ENCODE data around the gene LRRC8E.

The LRRC8E gene

GRCh38 chr19:7848779-7849457, 39.4 kb upstream of the LRRC8E start:
- peaks cover 5% of the 10 kb centered on the region; the same call in 1 of the 2 replicates for H3K27me3 ChIP-seq (ENCODE audit: insufficient read depth, low read length)
- no peaks in the 10 kb centered on the region for H3K9me3 ChIP-seq (ENCODE audit: insufficient read depth, low read depth, low read length)
- H3K36me3 ChIP-seq (ENCODE audit: insufficient read depth, low read depth, low read length), result no peaks in the 10 kb centered on the region
- H3K9ac ChIP-seq (ENCODE audit: low read depth, low read length), result no peak overlapping the region
- no peak overlapping the region for H3K4me3 ChIP-seq (ENCODE audit: low read length)
- no peak overlapping the region for H3K27ac ChIP-seq (ENCODE audit: low read length)
- H3K4me1 ChIP-seq (ENCODE audit: insufficient read depth, low read length), result no peaks in the 10 kb centered on the region

GRCh38 chr19:7849631-7849999, 38.7 kb upstream of the LRRC8E start:
- Histone ChIP-seq H3K9me3 (ENCODE audit: insufficient read depth, low read depth, low read length) (no peaks in the 10 kb centered on the region), H3K4me1 (ENCODE audit: insufficient read depth, low read length) (no peaks in the 10 kb centered on the region), H3K27ac (ENCODE audit: low read length) (no peak overlapping the region), H3K4me3 (ENCODE audit: low read length) (no peak overlapping the region), H3K36me3 (ENCODE audit: insufficient read depth, low read depth, low read length) (no peaks in the 10 kb centered on the region), H3K27me3 (ENCODE audit: insufficient read depth, low read length) (peaks cover 10% of the 10 kb centered on the region), H3K9ac (ENCODE audit: low read depth, low read length) (no peak overlapping the region)

- Histone ChIP-seq H3K4me1 (ENCODE audit: insufficient read depth, low read length) (no peaks in the 10 kb centered on the region), H3K36me3 (ENCODE audit: insufficient read depth, low read depth, low read length) (no peaks in the 10 kb centered on the region), H3K27me3 (ENCODE audit: insufficient read depth, low read length) (peaks cover 15% of the 10 kb centered on the region), H3K9me3 (ENCODE audit: insufficient read depth, low read depth, low read length) (no peaks in the 10 kb centered on the region), H3K27ac (ENCODE audit: low read length) (no peak overlapping the region), H3K4me3 (ENCODE audit: low read length) (no peak overlapping the region), H3K9ac (ENCODE audit: low read depth, low read length) (no peak overlapping the region)
Observed at GRCh38 chr19:7850000-7850813, 38.1 kb upstream of the LRRC8E start.

GRCh38 chr19:7850945-7851622, 37.2 kb upstream of the LRRC8E start:
- Histone ChIP-seq H3K4me3 (ENCODE audit: low read length) (no peak overlapping the region), H3K27me3 (ENCODE audit: insufficient read depth, low read length) (peaks cover 16% of the 10 kb centered on the region), H3K4me1 (ENCODE audit: insufficient read depth, low read length) (no peaks in the 10 kb centered on the region), H3K9ac (ENCODE audit: low read depth, low read length) (no peak overlapping the region), H3K27ac (ENCODE audit: low read length) (no peak overlapping the region), H3K9me3 (ENCODE audit: insufficient read depth, low read depth, low read length) (no peaks in the 10 kb centered on the region), H3K36me3 (ENCODE audit: insufficient read depth, low read depth, low read length) (no peaks in the 10 kb centered on the region)

- H3K9ac ChIP-seq (ENCODE audit: low read depth, low read length), result no peak overlapping the region
- no peak overlapping the region for H3K4me3 ChIP-seq (ENCODE audit: low read length)
- no peaks in the 10 kb centered on the region for H3K4me1 ChIP-seq (ENCODE audit: insufficient read depth, low read length)
- H3K27ac ChIP-seq (ENCODE audit: low read length), result no peak overlapping the region
- no peaks in the 10 kb centered on the region for H3K9me3 ChIP-seq (ENCODE audit: insufficient read depth, low read depth, low read length)
- H3K27me3 ChIP-seq (ENCODE audit: insufficient read depth, low read length), result peaks cover 24% of the 10 kb centered on the region
- H3K36me3 ChIP-seq (ENCODE audit: insufficient read depth, low read depth, low read length), result no peaks in the 10 kb centered on the region
Observed at GRCh38 chr19:7851623-7852500, 36.4 kb upstream of the LRRC8E start.

- H3K27ac ChIP-seq (ENCODE audit: low read length), result no peak overlapping the region
- no peak overlapping the region for H3K9ac ChIP-seq (ENCODE audit: low read depth, low read length)
- peak overlapping the region; percentile 25; the same call in 1 of the 2 replicates for H3K4me3 ChIP-seq (ENCODE audit: low read length)
- H3K36me3 ChIP-seq (ENCODE audit: insufficient read depth, low read depth, low read length), result no peaks in the 10 kb centered on the region
- no peaks in the 10 kb centered on the region for H3K9me3 ChIP-seq (ENCODE audit: insufficient read depth, low read depth, low read length)
- H3K4me1 ChIP-seq (ENCODE audit: insufficient read depth, low read length), result no peaks in the 10 kb centered on the region
- H3K27me3 ChIP-seq (ENCODE audit: insufficient read depth, low read length), result peaks cover 35% of the 10 kb centered on the region
Observed at GRCh38 chr19:7852851-7853769, 35.2 kb upstream of the LRRC8E start.

GRCh38 chr19:7853770-7854128, 34.6 kb upstream of the LRRC8E start:
- Histone ChIP-seq H3K27ac (ENCODE audit: low read length) (no peak overlapping the region), H3K4me1 (ENCODE audit: insufficient read depth, low read length) (peaks cover 3% of the 10 kb centered on the region; the same call in 1 of the 2 replicates), H3K27me3 (ENCODE audit: insufficient read depth, low read length) (peaks cover 38% of the 10 kb centered on the region), H3K9ac (ENCODE audit: low read depth, low read length) (no peak overlapping the region), H3K4me3 (ENCODE audit: low read length) (peak overlapping the region; percentile 25; the same call in 1 of the 2 replicates), H3K36me3 (ENCODE audit: insufficient read depth, low read depth, low read length) (no peaks in the 10 kb centered on the region), H3K9me3 (ENCODE audit: insufficient read depth, low read depth, low read length) (no peaks in the 10 kb centered on the region)

- no peaks in the 10 kb centered on the region for H3K9me3 ChIP-seq (ENCODE audit: insufficient read depth, low read depth, low read length)
- peaks cover 50% of the 10 kb centered on the region for H3K27me3 ChIP-seq (ENCODE audit: insufficient read depth, low read length)
- no peak overlapping the region for H3K4me3 ChIP-seq (ENCODE audit: low read length)
- H3K27ac ChIP-seq (ENCODE audit: low read length), result no peak overlapping the region
- no peaks in the 10 kb centered on the region for H3K36me3 ChIP-seq (ENCODE audit: insufficient read depth, low read depth, low read length)
- H3K4me1 ChIP-seq (ENCODE audit: insufficient read depth, low read length), result peaks cover 4% of the 10 kb centered on the region; the same call in 1 of the 2 replicates
- H3K9ac ChIP-seq (ENCODE audit: low read depth, low read length), result no peak overlapping the region
Observed at GRCh38 chr19:7855426-7856108, 32.7 kb upstream of the LRRC8E start.

- Histone ChIP-seq H3K36me3 (ENCODE audit: insufficient read depth, low read depth, low read length) (no peaks in the 10 kb centered on the region), H3K27ac (ENCODE audit: low read length) (no peak overlapping the region), H3K9ac (ENCODE audit: low read depth, low read length) (no peak overlapping the region), H3K9me3 (ENCODE audit: insufficient read depth, low read depth, low read length) (no peaks in the 10 kb centered on the region), H3K27me3 (ENCODE audit: insufficient read depth, low read length) (peaks cover 56% of the 10 kb centered on the region), H3K4me1 (ENCODE audit: insufficient read depth, low read length) (peaks cover 6% of the 10 kb centered on the region; the same call in 1 of the 2 replicates), H3K4me3 (ENCODE audit: low read length) (no peak overlapping the region)
Observed at GRCh38 chr19:7856109-7856591, 32.2 kb upstream of the LRRC8E start.

Data from iPS-20b (cell line).